Measurements from ENCODE around the gene RCAN1. TPM values are rescaled to one million over a fixed set of nuclear protein-coding genes. Genes with fewer than 3 reads are reported as not detected.

RCAN1 gene
- total and polyA plus RNA-seq, 11 donors = 33.7 to 102 (median 57.6) TPM

- TF ChIP-seq POLR2A (IDR thresholded peaks at IDR 0.05) (no peak), CTCF (IDR thresholded peaks at IDR 0.05) (no peak)
Observed at GRCh38 chr21:34531399-34531798, 83.5 kb downstream of the RCAN1 start.

GRCh38 chr21:34530261-34530660 lies 84.7 kb downstream of the RCAN1 start:
- ATAC-seq = no peak
- no peak overlapping the region for H3K4me3 ChIP-seq
- no peaks in the 10 kb centered on the region for H3K36me3 ChIP-seq
- no peak for DNase-seq
- no peaks in the 10 kb centered on the region for H3K27me3 ChIP-seq
- H3K4me1 ChIP-seq = peaks cover 0 to 46% (median 21%) of the 10 kb centered on the region in 12 donors
- intact Hi-C loops (cut with DNase I) = loop anchor here in 1 of 10 donors (5.0 kb wide), 1 partner anchor 52 kb away; no protein-coding TSS in a partner anchor
- peaks cover 0 to 11% (median 0%) of the 10 kb centered on the region in 12 donors for H3K9me3 ChIP-seq
- peak overlapping the region in 4 of 12 donors; percentile 7 to 71 (median 38) for H3K27ac ChIP-seq
- no peak for TF ChIP-seq CTCF (IDR thresholded peaks at IDR 0.05)
- TF ChIP-seq POLR2A (IDR thresholded peaks at IDR 0.05) = no peak

More at GRCh38 chr21:34531399-34531798, 83.5 kb downstream of the RCAN1 start:
- Histone ChIP-seq H3K4me3 (no peak overlapping the region), H3K4me1 (peaks cover 0 to 44% (median 27%) of the 10 kb centered on the region in 12 donors), H3K27ac (peak overlapping the region in 11 of 12 donors; percentile 18 to 81 (median 63)), H3K36me3 (no peaks in the 10 kb centered on the region), H3K9me3 (peaks cover 0 to 11% (median 0%) of the 10 kb centered on the region in 12 donors), H3K27me3 (no peaks in the 10 kb centered on the region)
- WGBS, 4 donors = 51 to 75% (median 62%) methylated on average over 5 to 6 of the region's 6 CpGs
- DNase-seq (peak in 2 of 5 donors; percentile 48 to 69), ATAC-seq (peak in 3 of 4 donors; percentile 43 to 63 (median 50))
- intact Hi-C loops (cut with DNase I) = loop anchor here in 1 of 10 donors (5.0 kb wide), 1 partner anchor 51 kb away; no protein-coding TSS in a partner anchor

- H3K9me3 ChIP-seq = peaks cover 0 to 11% (median 0%) of the 10 kb centered on the region in 12 donors
- intact Hi-C loops (cut with DNase I) = loop anchor here in 6 of 10 donors (5.0 kb wide), 1 partner anchor 54 kb away; no protein-coding TSS in a partner anchor
- H3K4me1 ChIP-seq = peaks cover 0 to 56% (median 31%) of the 10 kb centered on the region in 12 donors
- ATAC-seq = no peak
- H3K27ac ChIP-seq = peak overlapping the region in 9 of 12 donors; percentile 81 to 97 (median 91)
- H3K27me3 ChIP-seq = no peaks in the 10 kb centered on the region
- no peak overlapping the region for H3K4me3 ChIP-seq
- 75 to 87% (median 78%) methylated on average over 3 of the region's 3 CpGs for WGBS, 4 donors
- DNase-seq = no peak
- TF ChIP-seq POLR2A (IDR thresholded peaks at IDR 0.05) (no peak), CTCF (IDR thresholded peaks at IDR 0.05) (no peak)
- peaks cover 0 to 6% (median 3%) of the 10 kb centered on the region in 9 donors for H3K36me3 ChIP-seq
Observed at GRCh38 chr21:34528131-34528561, 86.8 kb downstream of the RCAN1 start.

- Histone ChIP-seq H3K4me3 (peak overlapping the region; percentile 17 to 67 (median 53)), H3K27ac (peak overlapping the region; percentile 76 to 97 (median 90)), H3K27me3 (no peaks in the 10 kb centered on the region), H3K4me1 (peaks cover 0 to 70% (median 45%) of the 10 kb centered on the region in 12 donors), H3K36me3 (peaks cover 0 to 20% (median 14%) of the 10 kb centered on the region in 9 donors), H3K9me3 (peaks cover 0 to 11% (median 0%) of the 10 kb centered on the region in 12 donors)
- peak; percentile 86 to 93 (median 91) for ATAC-seq
- no peak for TF ChIP-seq CTCF (IDR thresholded peaks at IDR 0.05)
- peak in 1 of 2 donors; percentile 86 for TF ChIP-seq POLR2A (IDR thresholded peaks at IDR 0.05)
- DNase-seq = peak in 4 of 5 donors; percentile 85 to 92 (median 87)
- 5 to 17% (median 6%) methylated on average over 10 of the region's 10 CpGs for WGBS, 4 donors
- intact Hi-C loops (cut with DNase I) = loop anchor here in 7 of 10 donors (2.0 to 5.0 kb wide), 3 partner anchors 18 to 56 kb away; no protein-coding TSS in a partner anchor
Observed at GRCh38 chr21:34526618-34527290, 88.2 kb downstream of the RCAN1 start.
